Glutamatergic neuron (in vitro differentiated cells): ENCODE data around the gene CNIH3. TPM values are rescaled to one million over a fixed set of nuclear protein-coding genes. Genes with fewer than 3 reads are reported as not detected.

Source experiments
- DNase-seq: peaks from one replicate; pipeline ENCODE4 v3.0.0; 2022
- H3K27ac Mint-ChIP-seq: one replicate; pipeline ENCODE4 v1.8.0; 2020; ENCODE audit warnings: mild to moderate bottlenecking, mixed read lengths, inconsistent platforms; ENCODE audit not compliant: unreplicated experiment
- H3K27me3 Mint-ChIP-seq: one replicate; pipeline ENCODE4 v1.8.0; 2020; ENCODE audit warnings: mild to moderate bottlenecking, moderate library complexity, mixed read lengths, inconsistent platforms; ENCODE audit not compliant: unreplicated experiment
- H3K36me3 Mint-ChIP-seq: one replicate; pipeline ENCODE4 v1.8.0; 2020; ENCODE audit warnings: mild to moderate bottlenecking, mixed read lengths, inconsistent platforms; ENCODE audit not compliant: unreplicated experiment
- H3K4me1 Mint-ChIP-seq: one replicate; pipeline ENCODE4 v1.8.0; 2020; ENCODE audit warnings: mild to moderate bottlenecking, low read depth, mixed read lengths, inconsistent platforms; ENCODE audit not compliant: unreplicated experiment
- H3K4me3 Mint-ChIP-seq: one replicate; pipeline ENCODE4 v1.8.0; 2020; ENCODE audit warnings: mild to moderate bottlenecking, mixed read lengths, inconsistent platforms; ENCODE audit not compliant: unreplicated experiment
- H3K9me3 Mint-ChIP-seq: one replicate; pipeline ENCODE4 v1.8.0; 2020; ENCODE audit warnings: mild to moderate bottlenecking, moderate library complexity, mixed read lengths, inconsistent platforms; ENCODE audit not compliant: unreplicated experiment
- total RNA-seq: library from RNA; stranded (reverse); fragmentation: NEBNext Ultra II Directional; extraction: Animal tissue kit (Norgen Biotek cat#: 25700); gene quantifications from one replicate; pipeline ENCODE4 v1.2.1, GENCODE V29; 2021; ENCODE audit not compliant: unreplicated experiment
- TF ChIP-seq, protein P1 (sequence below): fragments of 200-600 bp; sonication (generic); IDR thresholded peaks from one replicate; pipeline ENCODE4 v1.5.0; 2021; ENCODE audit not compliant: partially characterized antibody, unreplicated experiment

Gene CNIH3
- total RNA-seq, 1 donor from 2014 or later = 4.4 TPM

GRCh38 chr1:224780736-224781135 lies 164.6 kb downstream of the CNIH3 start:
- TF ChIP-seq, protein P1, sequence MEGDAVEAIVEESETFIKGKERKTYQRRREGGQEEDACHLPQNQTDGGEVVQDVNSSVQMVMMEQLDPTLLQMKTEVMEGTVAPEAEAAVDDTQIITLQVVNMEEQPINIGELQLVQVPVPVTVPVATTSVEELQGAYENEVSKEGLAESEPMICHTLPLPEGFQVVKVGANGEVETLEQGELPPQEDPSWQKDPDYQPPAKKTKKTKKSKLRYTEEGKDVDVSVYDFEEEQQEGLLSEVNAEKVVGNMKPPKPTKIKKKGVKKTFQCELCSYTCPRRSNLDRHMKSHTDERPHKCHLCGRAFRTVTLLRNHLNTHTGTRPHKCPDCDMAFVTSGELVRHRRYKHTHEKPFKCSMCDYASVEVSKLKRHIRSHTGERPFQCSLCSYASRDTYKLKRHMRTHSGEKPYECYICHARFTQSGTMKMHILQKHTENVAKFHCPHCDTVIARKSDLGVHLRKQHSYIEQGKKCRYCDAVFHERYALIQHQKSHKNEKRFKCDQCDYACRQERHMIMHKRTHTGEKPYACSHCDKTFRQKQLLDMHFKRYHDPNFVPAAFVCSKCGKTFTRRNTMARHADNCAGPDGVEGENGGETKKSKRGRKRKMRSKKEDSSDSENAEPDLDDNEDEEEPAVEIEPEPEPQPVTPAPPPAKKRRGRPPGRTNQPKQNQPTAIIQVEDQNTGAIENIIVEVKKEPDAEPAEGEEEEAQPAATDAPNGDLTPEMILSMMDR = no peak
- Mint-ChIP-seq H3K27ac (no peak overlapping the region), H3K9me3 (peaks cover 4% of the 10 kb centered on the region), H3K27me3 (no peaks in the 10 kb centered on the region), H3K4me1 (peaks cover 4% of the 10 kb centered on the region), H3K4me3 (no peak overlapping the region), H3K36me3 (no peaks in the 10 kb centered on the region)
- no peak for DNase-seq

DNA sequence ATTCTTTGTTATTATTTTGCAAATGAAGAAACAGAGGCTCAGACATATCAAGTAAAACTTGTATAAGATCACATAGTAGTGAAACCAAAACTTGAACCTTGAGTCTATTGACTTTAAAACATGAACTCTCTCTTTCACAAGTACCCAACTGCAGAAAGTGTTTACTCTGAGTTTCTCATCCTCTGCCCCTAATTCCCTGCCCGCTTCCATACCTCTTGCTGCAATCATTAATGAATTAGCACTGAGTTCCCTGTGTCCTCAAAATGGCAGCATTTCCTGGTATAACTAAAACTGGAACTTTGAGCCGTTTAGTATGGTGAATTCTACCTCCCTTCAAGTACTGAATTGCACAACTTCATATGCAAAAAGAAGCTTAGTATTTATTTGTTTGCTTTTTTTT lies 165.7 kb downstream of the CNIH3 start:
- peaks cover 4% of the 10 kb centered on the region for H3K9me3 Mint-ChIP-seq
- DNase-seq = no peak
- no peak overlapping the region for H3K4me3 Mint-ChIP-seq
- no peaks in the 10 kb centered on the region for H3K27me3 Mint-ChIP-seq
- H3K27ac Mint-ChIP-seq = no peak overlapping the region
- no peaks in the 10 kb centered on the region for H3K36me3 Mint-ChIP-seq
- H3K4me1 Mint-ChIP-seq = peaks cover 4% of the 10 kb centered on the region
- TF ChIP-seq, protein P1 = no peak

GRCh38 chr1:224782281-224783000 lies 166.3 kb downstream of the CNIH3 start:
- no peaks in the 10 kb centered on the region for H3K27me3 Mint-ChIP-seq
- H3K4me1 Mint-ChIP-seq = peaks cover 4% of the 10 kb centered on the region
- H3K36me3 Mint-ChIP-seq = no peaks in the 10 kb centered on the region
- no peak overlapping the region for H3K27ac Mint-ChIP-seq
- TF ChIP-seq, protein P1 = no peak
- no peak overlapping the region for H3K4me3 Mint-ChIP-seq
- DNase-seq = no peak
- peaks cover 4% of the 10 kb centered on the region for H3K9me3 Mint-ChIP-seq

DNA sequence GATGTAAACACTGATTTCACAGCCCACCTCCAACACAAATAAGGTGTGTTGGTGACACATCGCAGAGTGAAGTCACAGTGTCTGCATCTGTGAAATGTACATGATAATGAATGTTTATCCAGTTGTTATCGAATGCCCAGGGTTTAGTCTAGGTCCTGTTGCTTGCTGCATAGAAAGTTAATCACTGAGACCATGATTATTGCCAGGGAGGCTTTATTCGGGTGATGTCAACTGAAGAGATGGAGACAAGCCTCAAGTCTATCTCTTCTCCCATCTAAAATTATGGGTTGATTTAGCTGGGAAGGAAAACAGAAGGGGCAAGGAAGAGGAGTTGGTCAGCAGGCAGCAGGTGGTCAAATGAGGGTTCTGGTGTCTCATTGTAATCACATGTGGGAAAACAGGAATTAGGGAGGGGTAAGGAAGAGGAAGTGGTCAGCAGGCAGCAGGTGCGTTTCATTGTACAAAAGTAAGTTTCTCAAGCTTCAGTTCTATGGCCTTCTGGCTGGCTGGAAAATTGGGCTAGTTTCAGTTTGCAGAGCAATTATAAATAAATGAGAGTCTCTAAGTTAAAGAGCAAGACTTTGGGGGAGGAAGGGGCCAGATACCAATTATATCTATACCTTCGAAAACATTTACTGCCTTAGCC lies 167.0 kb downstream of the CNIH3 start:
- Mint-ChIP-seq H3K36me3 (no peaks in the 10 kb centered on the region), H3K27me3 (no peaks in the 10 kb centered on the region), H3K27ac (no peak overlapping the region), H3K4me3 (no peak overlapping the region), H3K4me1 (peaks cover 4% of the 10 kb centered on the region), H3K9me3 (peaks cover 4% of the 10 kb centered on the region)
- TF ChIP-seq, protein P1 = no peak
- DNase-seq = no peak
